Psoas muscle (tissue), 8 donors: ENCODE measurements around the gene SOAT1. TPM values are rescaled to one million over a fixed set of nuclear protein-coding genes. Genes with fewer than 3 reads are reported as not detected.

Experiments used
- ATAC-seq, 4 donors: fragments of 200-7000 bp; cut with Tn5 transposase; one replicate each; pipeline ENCODE4 v1.9.1; 2020; ENCODE audit warnings: moderate library complexity in 3 of 4, mild to moderate bottlenecking in 2 of 4
- DNase-seq, 2 donors: peaks; one replicate each; pipeline ENCODE4 v3.0.0-alpha.2; 2020
- H3K27ac ChIP-seq: fragments of 200-600 bp; one replicate; pipeline ENCODE4 v1.8.0; 2022
- H3K27me3 ChIP-seq, 3 donors: fragments of 200-600 bp in 1 of 3; one replicate each; pipeline versions ENCODE4 v1.6.1 to v1.8.0; 2013 to 2022; ENCODE audit warnings: low read length in 2 of 3, mild to moderate bottlenecking in 2 of 3, moderate library complexity in 1 of 3; ENCODE audit not compliant: insufficient read depth in 3 of 3
- H3K36me3 ChIP-seq, 2 donors: fragments of 200-600 bp in 1 of 2; one replicate each; pipeline versions ENCODE4 v1.6.1 to v1.8.0; 2013 to 2022; ENCODE audit warnings: low read depth in 1 of 2, mild to moderate bottlenecking in 1 of 2, moderate library complexity in 1 of 2; ENCODE audit not compliant: insufficient read depth in 1 of 2
- H3K4me1 ChIP-seq: fragments of 200-600 bp; one replicate; pipeline ENCODE4 v1.8.0; 2022
- H3K4me3 ChIP-seq: fragments of 200-600 bp; one replicate; pipeline ENCODE4 v1.8.0; 2022; ENCODE audit warnings: mild to moderate bottlenecking
- H3K9me3 ChIP-seq: fragments of 200-600 bp; one replicate; pipeline ENCODE4 v1.8.0; 2022
- CTCF ChIP-seq: fragments of 200-600 bp; IDR thresholded peaks from one replicate; pipeline ENCODE4 v1.8.0; 2022; ENCODE audit warnings: antibody characterized with exemption
- WGBS, 3 donors: extraction: QIAGEN DNeasy Blood & Tissue Kit; methylation state at CpG; one replicate each; pipeline versions ENCODE4 v1.1.6 to v1.1.7; 2013; 5-methylcytosine and 5-hydroxymethylcytosine counted together
- intact Hi-C, 2 donors: fragments of 100-400 bp; cut with DNase I; formaldehyde crosslinking; loops; one replicate each; pipeline versions ENCODE4 v1.11.0 to v1.14.2; 2022
- polyA plus RNA-seq, 3 donors: library from polyadenylated mRNA; stranded (reverse); fragments of 200-250 nt; gene quantifications; one replicate each; pipeline ENCODE4 v1.2.3, GENCODE V29; 2013
- total RNA-seq, 4 donors: library from RNA; stranded (reverse); fragmentation: NEBNext Ultra II Directional in 2 of 4; extraction: Animal tissue kit (Norgen Biotek cat#: 25700) in 2 of 4; gene quantifications; one replicate each; pipeline versions ENCODE4 v1.2.1 to v1.2.4, GENCODE V29; 2021 to 2023
- donor health status: healthy with polysubstance abuse.
- donor health status: DM: no; HTN: no; CAD: no; lungs with moderate emphysema.
- donor health status: Bipolar disorder and iron deficiency.
- donor health status: healthy.
- donor health status: DM: yes; HTN: yes; CAD: no.
- donor health status: DM: no; HTN: no; CAD: no.
- donor health status: DM: no; HTN: no; CAD: no.
- donor health status: DM: yes; HTN: yes; CAD: no.

SOAT1 gene
- total and polyA plus RNA-seq, 7 donors: 2.9 to 21.0 (median 7.6) TPM

- intact Hi-C loops: loop anchor here (2.0 to 10.0 kb wide), 3 partner anchors 74 to 591 kb away; partner anchors contain the start of gene SOAT1 (in 1 of the 2)
- DNase-seq (no peak), ATAC-seq (no peak)
- peak; percentile 2 for TF ChIP-seq CTCF
- peak overlapping the region; percentile 73 for H3K4me3 ChIP-seq
- no peaks in the 10 kb centered on the region for H3K36me3 ChIP-seq
- H3K9me3 ChIP-seq: no peaks in the 10 kb centered on the region
- 5 to 7% (median 5%) methylated on average over 28 of the region's 28 CpGs for WGBS, 3 donors
- no peaks in the 10 kb centered on the region for H3K27me3 ChIP-seq
- H3K27ac ChIP-seq: peak overlapping the region; percentile 72
- no peaks in the 10 kb centered on the region for H3K4me1 ChIP-seq
Observed at GRCh38 chr1:179366093-179366800, 72.7 kb downstream of the SOAT1 start.

GRCh38 chr1:179369751-179370341 lies 76.2 kb downstream of the SOAT1 start:
- TF ChIP-seq CTCF: peak; percentile 83
- Histone ChIP-seq H3K9me3 (no peaks in the 10 kb centered on the region), H3K27me3 (no peaks in the 10 kb centered on the region), H3K27ac (no peak overlapping the region), H3K4me1 (no peaks in the 10 kb centered on the region), H3K4me3 (no peak overlapping the region), H3K36me3 (no peaks in the 10 kb centered on the region)
- intact Hi-C loops: loop anchor here (2.0 to 10.0 kb wide), 4 partner anchors 78 to 595 kb away; partner anchors contain the start of gene SOAT1 (in 1 of the 2)
- DNase-seq (no peak), ATAC-seq (peak; percentile 49 to 70 (median 62))
- WGBS, 3 donors: 1 to 7% (median 3%) methylated on average over 4 of the region's 4 CpGs

- Histone ChIP-seq H3K27me3 (no peaks in the 10 kb centered on the region), H3K4me1 (no peaks in the 10 kb centered on the region), H3K9me3 (no peaks in the 10 kb centered on the region), H3K27ac (no peak overlapping the region), H3K36me3 (no peaks in the 10 kb centered on the region), H3K4me3 (no peak overlapping the region)
- intact Hi-C loops: loop anchor here (5.0 kb wide), 1 partner anchor 120 kb away; no protein-coding TSS in a partner anchor
- TF ChIP-seq CTCF: no peak
- WGBS, 3 donors: 65 to 86% (median 84%) methylated on average over 4 of the region's 4 CpGs
- no peak for ATAC-seq
- DNase-seq: no peak
Observed at GRCh38 chr1:179372160-179372559, 78.6 kb downstream of the SOAT1 start.

- no peak for DNase-seq
- no peak overlapping the region for H3K4me3 ChIP-seq
- no peak for ATAC-seq
- no peaks in the 10 kb centered on the region for H3K4me1 ChIP-seq
- intact Hi-C loops: no loop called here
- no peak for TF ChIP-seq CTCF
- H3K27me3 ChIP-seq: no peaks in the 10 kb centered on the region
- no peak overlapping the region for H3K27ac ChIP-seq
- no peaks in the 10 kb centered on the region for H3K9me3 ChIP-seq
- 86 to 90% (median 89%) methylated on average over 6 of the region's 6 CpGs for WGBS, 3 donors
- no peaks in the 10 kb centered on the region for H3K36me3 ChIP-seq
Observed at GRCh38 chr1:179376223-179376622, 82.6 kb downstream of the SOAT1 start.
